Osteocyte (in vitro differentiated cells): ENCODE measurements around the gene LPO. TPM values are rescaled to one million over a fixed set of nuclear protein-coding genes. Genes with fewer than 3 reads are reported as not detected.

ENCODE experiments used
- DNase-seq: peaks from one replicate; pipeline ENCODE4 v3.0.0; 2021; ENCODE audit warnings: mixed read lengths; ENCODE audit not compliant: unreplicated experiment; ENCODE audit errors: extremely low spot score
- H3K27ac Mint-ChIP-seq: one replicate; pipeline ENCODE4 v1.8.0; 2021; ENCODE audit warnings: mild to moderate bottlenecking, mixed read lengths; ENCODE audit not compliant: unreplicated experiment
- H3K27me3 Mint-ChIP-seq: one replicate; pipeline ENCODE4 v1.8.0; 2021; ENCODE audit warnings: mixed read lengths; ENCODE audit not compliant: unreplicated experiment
- H3K36me3 Mint-ChIP-seq: one replicate; pipeline ENCODE4 v1.8.0; 2021; ENCODE audit warnings: mixed read lengths; ENCODE audit not compliant: unreplicated experiment
- H3K4me1 Mint-ChIP-seq: one replicate; pipeline ENCODE4 v1.8.0; 2021; ENCODE audit warnings: mixed read lengths; ENCODE audit not compliant: unreplicated experiment
- H3K4me3 Mint-ChIP-seq: one replicate; pipeline ENCODE4 v1.8.0; 2021; ENCODE audit warnings: mild to moderate bottlenecking, moderate library complexity, mixed read lengths; ENCODE audit not compliant: unreplicated experiment
- H3K9me3 Mint-ChIP-seq: one replicate; pipeline ENCODE4 v1.8.0; 2021; ENCODE audit warnings: mixed read lengths; ENCODE audit not compliant: unreplicated experiment
- total RNA-seq: library from RNA; stranded (reverse); gene quantifications from 2 replicates; pipeline ENCODE4 v1.2.1, GENCODE V29; 2021
- TF ChIP-seq, protein P1 (sequence below): fragments of 200-600 bp; sonication (generic); IDR thresholded peaks from 2 replicates; pipeline ENCODE4 v1.5.0; 2021; ENCODE audit warnings: antibody characterized with exemption, mild to moderate bottlenecking, moderate library complexity

LPO gene
- total RNA-seq, 1 donor from 2014 or later, result not detected

- Mint-ChIP-seq H3K27ac (no peak overlapping the region), H3K9me3 (no peaks in the 10 kb centered on the region), H3K36me3 (no peaks in the 10 kb centered on the region), H3K27me3 (no peaks in the 10 kb centered on the region), H3K4me1 (peaks cover 2% of the 10 kb centered on the region), H3K4me3 (no peak overlapping the region)
- peak; percentile 57 for DNase-seq
- TF ChIP-seq, protein P1, sequence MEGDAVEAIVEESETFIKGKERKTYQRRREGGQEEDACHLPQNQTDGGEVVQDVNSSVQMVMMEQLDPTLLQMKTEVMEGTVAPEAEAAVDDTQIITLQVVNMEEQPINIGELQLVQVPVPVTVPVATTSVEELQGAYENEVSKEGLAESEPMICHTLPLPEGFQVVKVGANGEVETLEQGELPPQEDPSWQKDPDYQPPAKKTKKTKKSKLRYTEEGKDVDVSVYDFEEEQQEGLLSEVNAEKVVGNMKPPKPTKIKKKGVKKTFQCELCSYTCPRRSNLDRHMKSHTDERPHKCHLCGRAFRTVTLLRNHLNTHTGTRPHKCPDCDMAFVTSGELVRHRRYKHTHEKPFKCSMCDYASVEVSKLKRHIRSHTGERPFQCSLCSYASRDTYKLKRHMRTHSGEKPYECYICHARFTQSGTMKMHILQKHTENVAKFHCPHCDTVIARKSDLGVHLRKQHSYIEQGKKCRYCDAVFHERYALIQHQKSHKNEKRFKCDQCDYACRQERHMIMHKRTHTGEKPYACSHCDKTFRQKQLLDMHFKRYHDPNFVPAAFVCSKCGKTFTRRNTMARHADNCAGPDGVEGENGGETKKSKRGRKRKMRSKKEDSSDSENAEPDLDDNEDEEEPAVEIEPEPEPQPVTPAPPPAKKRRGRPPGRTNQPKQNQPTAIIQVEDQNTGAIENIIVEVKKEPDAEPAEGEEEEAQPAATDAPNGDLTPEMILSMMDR, result no peak
Observed at GRCh38 chr17:58283674-58284612, 45.6 kb downstream of the LPO start.

DNA sequence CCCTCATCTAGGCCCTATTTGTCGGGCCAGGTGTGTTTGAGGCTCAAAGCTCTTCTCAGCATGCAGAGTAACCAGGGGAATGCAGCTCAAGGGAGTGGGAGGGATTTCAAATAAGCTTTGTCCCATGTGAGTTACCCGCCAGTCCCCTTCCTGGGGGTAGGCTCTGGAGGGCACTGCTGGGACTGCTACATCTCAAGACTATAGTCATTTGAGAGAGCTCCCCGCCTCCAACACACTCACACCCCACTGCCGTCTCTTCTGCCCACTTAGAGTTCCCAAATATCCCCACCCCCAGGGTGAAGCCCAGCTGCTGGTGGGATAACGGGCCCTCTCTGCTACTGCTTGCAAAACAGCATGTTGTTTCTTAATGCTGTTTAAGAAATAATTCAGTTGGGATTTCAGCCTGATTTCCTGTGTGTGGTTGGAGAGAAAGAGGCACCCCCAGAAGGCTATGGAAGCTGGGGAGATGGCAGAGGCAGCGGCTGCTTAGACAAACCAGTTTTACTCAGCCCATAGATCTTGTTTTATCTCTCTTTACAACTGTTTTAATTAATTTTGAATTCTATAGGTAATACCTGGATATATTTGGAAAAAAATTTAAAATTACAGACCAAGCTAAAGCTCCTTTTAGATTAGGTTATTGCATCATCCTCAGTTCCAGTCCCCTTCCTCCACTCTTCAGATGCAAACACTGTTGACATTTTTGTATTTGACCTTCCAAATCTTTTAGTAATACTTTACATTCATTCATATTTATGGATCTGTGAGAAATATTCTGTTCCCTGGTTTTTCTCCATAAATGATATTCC is 46.4 kb downstream of the LPO start:
- Mint-ChIP-seq H3K36me3 (no peaks in the 10 kb centered on the region), H3K27me3 (peaks cover 1% of the 10 kb centered on the region), H3K9me3 (no peaks in the 10 kb centered on the region), H3K4me3 (no peak overlapping the region), H3K4me1 (peaks cover 2% of the 10 kb centered on the region), H3K27ac (no peak overlapping the region)
- TF ChIP-seq, protein P1, result no peak
- DNase-seq, result peak; percentile 76

GRCh38 chr17:58285422-58285810 is 47.0 kb downstream of the LPO start:
- Mint-ChIP-seq H3K9me3 (no peaks in the 10 kb centered on the region), H3K36me3 (no peaks in the 10 kb centered on the region), H3K27me3 (peaks cover 6% of the 10 kb centered on the region), H3K4me3 (no peak overlapping the region), H3K27ac (no peak overlapping the region), H3K4me1 (peaks cover 2% of the 10 kb centered on the region)
- DNase-seq, result no peak
- TF ChIP-seq, protein P1, result no peak

DNA sequence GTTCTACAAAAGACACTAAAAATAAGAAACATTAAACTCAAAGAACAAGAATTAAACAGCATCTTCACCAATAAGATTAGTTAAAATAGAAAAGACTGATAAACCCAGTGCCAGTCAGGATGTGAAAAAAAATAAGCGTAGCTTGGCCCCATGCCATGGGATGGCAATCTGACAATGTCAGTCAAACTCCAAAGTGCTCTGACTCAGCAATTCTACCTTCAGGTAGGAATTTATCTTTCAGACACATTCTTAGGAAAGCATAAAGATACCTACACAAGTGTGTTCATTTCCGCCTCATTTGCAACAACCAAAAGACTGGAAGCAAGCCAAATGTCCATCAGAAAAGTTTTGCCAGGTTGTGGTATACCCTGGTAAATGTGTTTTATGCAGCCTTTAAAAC is 51.5 kb downstream of the LPO start:
- H3K27me3 Mint-ChIP-seq, result peaks cover 23% of the 10 kb centered on the region
- peaks cover 2% of the 10 kb centered on the region for H3K4me1 Mint-ChIP-seq
- peak; percentile 8 for DNase-seq
- no peak overlapping the region for H3K4me3 Mint-ChIP-seq
- H3K27ac Mint-ChIP-seq, result no peak overlapping the region
- H3K36me3 Mint-ChIP-seq, result no peaks in the 10 kb centered on the region
- TF ChIP-seq, protein P1, result no peak
- no peaks in the 10 kb centered on the region for H3K9me3 Mint-ChIP-seq

DNA sequence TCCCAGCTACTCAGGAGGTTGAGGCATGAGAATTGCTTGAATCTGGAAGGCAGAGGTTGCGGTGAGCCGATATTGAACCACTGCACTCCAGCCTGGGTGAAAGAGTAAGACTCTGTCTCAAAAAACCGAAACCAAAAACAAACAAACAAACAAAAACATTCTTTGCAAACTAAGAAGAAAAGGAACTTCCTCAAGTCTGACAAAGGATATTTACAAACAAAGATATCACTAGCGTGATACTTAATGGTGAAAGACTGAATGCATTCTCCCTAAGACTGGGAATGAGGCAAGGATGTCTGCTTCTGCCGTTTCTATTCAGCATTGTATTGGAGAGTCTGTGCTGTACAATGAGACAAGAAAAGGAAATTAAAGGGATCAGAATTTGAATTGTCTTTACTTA is 52.9 kb downstream of the LPO start:
- Mint-ChIP-seq H3K4me1 (no peaks in the 10 kb centered on the region), H3K36me3 (no peaks in the 10 kb centered on the region), H3K27me3 (peaks cover 26% of the 10 kb centered on the region), H3K27ac (no peak overlapping the region), H3K4me3 (no peak overlapping the region), H3K9me3 (no peaks in the 10 kb centered on the region)
- no peak for DNase-seq
- TF ChIP-seq, protein P1, result no peak
